Measurements from ENCODE around the gene PMVK. TPM values are rescaled to one million over a fixed set of nuclear protein-coding genes. Genes with fewer than 3 reads are reported as not detected.

The PMVK gene
- total RNA-seq (ENCODE audit: low replicate concordance), result 10.2 and 11.4 TPM in 2 replicates

DNA sequence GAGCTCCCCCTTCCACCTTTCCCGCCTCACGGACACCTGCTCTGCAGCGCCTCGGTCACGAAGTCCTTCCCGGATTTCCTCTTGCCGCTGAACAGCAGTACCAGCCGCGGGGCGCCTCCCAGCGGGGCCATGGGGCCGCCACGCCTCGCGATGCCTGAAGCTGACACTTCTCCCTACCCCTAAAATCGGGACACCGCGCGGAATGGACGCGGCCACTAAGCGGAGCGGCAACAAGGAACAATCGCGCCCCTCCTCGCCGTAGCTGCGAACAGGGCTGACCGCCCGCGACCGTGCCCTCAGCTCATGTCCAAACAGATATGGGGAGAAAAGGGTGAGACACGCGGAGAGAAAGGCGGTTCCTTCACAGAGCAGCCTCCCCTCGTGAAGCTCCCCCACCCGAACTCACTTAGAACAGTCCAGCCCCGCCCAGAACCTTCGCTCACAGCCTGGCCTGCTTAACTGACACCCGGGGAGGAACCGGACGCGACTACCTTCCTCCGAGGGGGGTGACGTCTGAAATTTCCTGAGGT is at the start of gene PMVK:
TSS of gene PMVK (minus strand) at position 165 of the 530 bp plus-strand sequence. CDS start at position 131, 34 bp downstream.

DNA sequence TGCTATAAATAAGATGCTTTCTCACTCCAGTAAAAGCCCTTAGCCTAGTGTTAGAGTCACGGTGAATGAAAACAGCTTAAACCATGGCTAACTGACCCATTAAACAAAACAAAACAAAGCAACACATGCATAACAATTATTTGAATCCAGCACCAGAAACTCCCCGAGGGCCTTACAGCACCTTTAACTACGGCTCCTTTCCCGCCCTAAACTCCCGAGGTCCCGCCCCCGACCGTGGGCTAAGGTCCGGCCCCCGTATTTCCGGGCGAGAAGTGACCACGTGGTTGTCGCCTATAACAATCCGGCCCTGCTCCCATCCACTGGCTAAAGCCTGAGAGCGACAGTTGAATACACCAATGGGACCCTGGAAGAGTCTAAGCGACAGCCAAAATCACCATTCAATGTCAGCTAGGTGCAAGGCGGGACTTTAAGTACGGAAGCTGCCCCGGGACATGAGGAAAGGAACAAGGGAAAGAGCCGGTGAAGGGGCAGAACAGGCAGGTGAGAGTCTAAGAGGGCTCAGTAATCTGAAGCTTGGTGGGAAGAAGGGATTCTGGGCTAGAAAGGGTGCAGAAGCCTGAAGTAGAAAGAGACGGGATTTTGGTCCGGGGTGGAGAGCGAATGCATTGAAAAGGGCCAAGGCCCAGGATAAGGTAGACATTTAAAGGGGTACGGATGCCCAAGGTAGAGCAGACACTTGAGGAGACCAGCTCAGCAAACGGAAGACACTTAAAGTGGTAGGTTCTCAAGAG is 46.6 kb upstream of the PMVK start, which contains the start of gene FLAD1:
TSS of gene FLAD1 (plus strand) at position 448 of the 752 bp plus-strand sequence. CDS start 351 bp downstream, outside the sequence.

DNA sequence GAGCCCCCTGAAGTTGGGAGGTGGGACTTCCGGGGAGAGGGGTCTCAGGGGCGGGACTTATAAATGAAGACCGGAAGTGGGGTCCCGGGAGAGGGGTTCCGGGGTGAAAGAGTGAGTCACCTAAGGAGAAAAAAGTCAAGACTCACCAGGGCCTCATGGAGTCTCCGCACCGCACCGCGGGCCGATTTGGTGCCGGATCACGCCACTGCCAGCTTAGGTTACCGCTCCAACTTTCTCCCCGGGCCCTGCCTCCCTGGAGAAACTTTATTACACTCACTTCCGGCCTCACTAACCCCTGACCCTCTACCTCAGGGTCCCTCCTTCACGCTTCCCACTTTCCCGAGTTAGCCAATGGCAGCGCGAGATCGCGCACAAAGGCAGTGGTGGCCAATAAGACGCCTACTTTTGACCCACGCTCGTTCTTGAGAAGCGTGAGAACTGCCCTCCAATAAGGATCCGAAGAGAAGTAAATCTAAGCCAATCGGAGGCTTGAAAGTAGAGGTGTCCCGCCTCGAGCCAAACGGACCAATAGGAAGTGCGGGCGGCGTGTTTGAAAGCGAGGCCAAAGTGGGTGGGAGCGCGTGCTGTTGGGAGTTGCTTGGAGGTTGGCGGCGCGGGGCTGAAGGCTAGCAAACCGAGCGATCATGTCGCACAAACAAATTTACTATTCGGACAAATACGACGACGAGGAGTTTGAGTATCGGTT is 37.7 kb upstream of the PMVK start, which contains the start of gene CKS1B:
TSS of gene CKS1B (plus strand) at position 580 of the 706 bp plus-strand sequence. CDS start at position 645, 65 bp downstream.

DNA sequence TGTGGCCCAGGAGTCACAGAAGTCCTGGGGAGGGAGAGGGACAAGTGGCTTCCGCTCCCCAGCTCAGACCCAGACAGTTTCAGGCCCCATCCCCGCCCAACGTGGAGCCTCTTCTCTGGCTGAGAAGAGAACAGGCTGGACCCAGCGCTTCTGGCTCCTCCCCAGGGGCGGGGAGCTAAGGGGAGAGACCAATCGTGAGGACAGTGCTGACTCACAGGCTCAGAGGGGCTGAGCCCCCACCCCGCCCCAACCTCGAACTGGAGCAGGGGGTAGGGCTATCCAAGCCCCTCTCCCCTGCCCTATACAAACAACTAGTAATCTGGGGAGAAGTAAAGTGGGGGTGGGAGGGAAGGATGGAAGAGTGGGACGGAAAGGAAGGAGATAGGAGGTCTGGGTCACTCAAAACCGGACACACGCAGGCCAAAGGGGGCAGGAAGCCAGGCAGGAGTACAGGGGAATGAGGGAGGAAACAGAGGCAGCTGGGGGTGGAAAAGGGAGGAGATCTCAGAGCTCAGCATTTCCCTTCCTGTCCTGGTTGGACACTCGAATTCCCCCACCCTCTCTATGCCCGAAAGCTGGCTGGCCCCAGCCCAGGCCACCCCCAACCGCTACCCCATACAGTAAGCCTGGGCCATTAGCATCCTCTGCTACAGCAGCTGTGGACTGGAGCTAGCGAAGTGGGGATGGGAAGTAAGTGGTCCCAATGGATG is 34.3 kb upstream of the PMVK start, which contains the start of gene SHC1:
TSS of gene SHC1 (minus strand) at position 117 of the 710 bp plus-strand sequence. CDS start 221 bp downstream, outside the sequence.

DNA sequence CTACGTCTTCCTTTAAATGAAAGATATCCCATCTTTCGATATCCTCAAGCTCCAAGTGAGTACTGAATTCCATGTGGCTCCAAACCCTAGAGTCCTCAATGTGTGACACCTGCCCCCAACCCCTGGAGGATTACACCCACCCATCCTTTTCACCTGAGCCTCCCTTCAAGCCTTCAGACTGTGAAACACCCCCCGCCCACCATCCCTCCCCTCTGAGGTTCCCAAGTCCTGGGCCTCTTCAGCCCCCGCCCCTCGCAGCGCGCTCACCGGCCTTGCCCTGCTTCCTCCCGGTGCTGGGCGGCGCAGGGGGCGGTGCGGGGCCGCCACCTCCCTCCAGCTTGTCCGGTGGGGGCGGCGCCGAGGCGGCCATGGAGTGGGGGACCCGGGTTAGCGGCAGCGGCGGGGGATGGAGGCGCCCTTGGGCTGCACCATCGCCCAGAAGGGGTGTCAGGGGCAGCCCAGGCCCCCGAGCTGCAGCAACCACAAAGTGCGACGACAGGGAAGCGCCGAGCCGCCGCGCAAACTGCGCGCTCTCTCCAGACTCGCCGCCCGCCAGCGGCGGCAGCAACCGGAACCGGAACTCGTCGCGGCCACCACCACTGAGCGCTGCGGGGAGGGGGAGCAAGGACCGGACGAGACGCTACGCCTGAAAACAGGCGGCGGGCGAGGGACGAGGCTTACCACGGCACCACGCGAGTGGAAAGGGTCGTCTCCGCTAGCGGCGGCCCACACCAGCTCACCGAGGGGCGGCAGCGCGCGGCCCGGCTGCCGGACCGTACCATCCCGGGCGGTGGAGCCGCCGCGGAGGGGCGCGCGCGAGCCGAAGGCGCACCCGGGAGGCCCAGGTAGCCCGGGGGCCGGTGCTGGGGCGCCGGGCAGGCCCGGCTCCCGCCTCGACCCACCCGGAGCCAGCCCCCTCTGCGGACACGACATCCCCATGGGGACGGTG is 25.0 kb upstream of the PMVK start, which contains the start of gene PYGO2:
TSS of gene PYGO2 (minus strand) at position 576 of the 949 bp plus-strand sequence. CDS start at position 370, 206 bp downstream.

DNA sequence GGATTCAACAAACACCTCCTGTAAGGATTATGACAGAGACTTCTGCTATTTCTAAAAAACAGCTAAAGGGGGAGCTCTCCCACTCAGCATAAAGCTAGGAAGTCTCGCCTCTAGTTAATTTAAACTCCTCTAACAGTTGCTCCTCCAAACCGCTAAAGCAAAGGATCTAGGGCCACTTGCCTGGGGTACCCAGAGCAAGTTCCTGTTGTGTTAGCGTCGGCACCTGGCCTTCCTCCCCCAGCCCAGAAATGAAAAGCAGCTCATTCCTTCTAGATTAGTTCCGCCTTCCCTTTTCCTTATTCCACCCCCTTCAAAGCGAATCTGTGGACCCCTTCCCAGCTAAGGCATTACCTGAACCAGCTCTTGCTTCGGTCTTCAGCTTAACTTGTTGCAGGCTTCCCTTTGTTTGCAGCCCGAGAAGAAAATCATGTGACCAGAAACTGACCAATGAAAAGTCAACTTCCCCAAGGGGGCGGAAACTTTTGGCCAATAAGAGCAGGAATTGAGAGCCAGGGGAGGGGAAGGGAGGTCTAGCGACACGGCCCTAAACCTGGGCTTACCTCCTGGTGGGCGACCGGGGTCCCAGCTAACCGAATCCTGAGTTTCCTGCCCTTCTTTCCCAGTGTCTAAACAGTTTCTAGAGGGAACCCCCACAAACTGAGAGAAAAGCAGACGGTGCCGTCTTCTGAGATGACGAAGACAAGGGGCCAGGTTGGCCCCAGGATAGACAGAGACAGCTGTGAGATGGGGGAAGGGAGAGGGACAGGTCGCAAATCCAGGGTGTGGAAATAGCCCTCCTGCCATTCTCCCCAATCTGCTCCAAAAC is 19.4 kb upstream of the PMVK start, which contains the start of gene PBXIP1:
TSS of gene PBXIP1 (minus strand) at position 382 of the 826 bp plus-strand sequence. CDS start 2,378 bp downstream, outside the sequence.

Other genes with a start within 250 kb of the PMVK start
- gene KCNN3, start 66.4 kb downstream of the PMVK start, total RNA-seq (ENCODE audit: low replicate concordance), result under 0.01 TPM in 1 of 2 replicates, not detected in the other
- gene PBXIP1, start 19.4 kb upstream of the PMVK start, total RNA-seq (ENCODE audit: low replicate concordance), result 66.0 and 101 TPM in 2 replicates
- gene PYGO2, start 25.1 kb upstream of the PMVK start, total RNA-seq (ENCODE audit: low replicate concordance), result 3.4 and 6.5 TPM in 2 replicates
- gene SHC1, start 34.0 kb upstream of the PMVK start, total RNA-seq (ENCODE audit: low replicate concordance), result 98.8 and 184 TPM in 2 replicates
- 18.6 and 39.5 TPM in 2 replicates for gene CKS1B, start 38.0 kb upstream of the PMVK start, total RNA-seq (ENCODE audit: low replicate concordance)
- 13.1 and 19.0 TPM in 2 replicates for gene FLAD1, start 46.6 kb upstream of the PMVK start, total RNA-seq (ENCODE audit: low replicate concordance)
- 0.68 TPM in 1 of 2 replicates, not detected in the other for gene LENEP, start 56.9 kb upstream of the PMVK start, total RNA-seq (ENCODE audit: low replicate concordance)
- 9.1 and 14.1 TPM in 2 replicates for gene ZBTB7B, start 66.1 kb upstream of the PMVK start, total RNA-seq (ENCODE audit: low replicate concordance)
- gene DCST2, start 97.1 kb upstream of the PMVK start, total RNA-seq (ENCODE audit: low replicate concordance), result not detected in 2 replicates
- not detected in 2 replicates for gene DCST1, start 97.1 kb upstream of the PMVK start, total RNA-seq (ENCODE audit: low replicate concordance)
- gene ADAM15, start 114.6 kb upstream of the PMVK start, total RNA-seq (ENCODE audit: low replicate concordance), result 48.2 and 64.5 TPM in 2 replicates
- 1.8 and 5.7 TPM in 2 replicates for gene EFNA4, start 127.0 kb upstream of the PMVK start, total RNA-seq (ENCODE audit: low replicate concordance)
- 0.35 and 0.90 TPM in 2 replicates for gene EFNA3, start 142.1 kb upstream of the PMVK start, total RNA-seq (ENCODE audit: low replicate concordance)
- 0.23 and 4.9 TPM in 2 replicates for gene EFNA1, start 191.2 kb upstream of the PMVK start, total RNA-seq (ENCODE audit: low replicate concordance)
- gene SLC50A1, start 199.1 kb upstream of the PMVK start, total RNA-seq (ENCODE audit: low replicate concordance), result 17.9 and 32.0 TPM in 2 replicates
- 27.5 and 42.7 TPM in 2 replicates for gene DPM3, start 203.8 kb upstream of the PMVK start, total RNA-seq (ENCODE audit: low replicate concordance)
- gene KRTCAP2, start 236.6 kb upstream of the PMVK start, total RNA-seq (ENCODE audit: low replicate concordance), result 86.9 and 102 TPM in 2 replicates
- gene TRIM46, start 237.1 kb upstream of the PMVK start, total RNA-seq (ENCODE audit: low replicate concordance), result 1.5 and 3.5 TPM in 2 replicates